ENCODE results near the gene UGT8.

GRCh38 chr4:114649908-114650307 lies 51.3 kb downstream of the UGT8 start:
- no peak for TF ChIP-seq CTCF (IDR thresholded peaks at IDR 0.05)
- no peak for TF ChIP-seq POLR2A (IDR thresholded peaks at IDR 0.05)
- TF ChIP-seq POLR2AphosphoS5 (IDR thresholded peaks at IDR 0.05; ENCODE audit: insufficient read depth in 1 of 2, low read depth in 1 of 2) = no peak
